Effector memory CD8-positive, alpha-beta T cell (primary cell): ENCODE data around the gene TFCP2.

Experiments used
- ATAC-seq: fragments of 150-1000 bp; cut with Tn5 transposase; replicated peaks from 2 replicates; pipeline ENCODE4 v1.10.0; 2021; ENCODE audit warnings: mild to moderate bottlenecking, moderate library complexity
- DNase-seq, 3 experiments: peaks; one replicate each; pipeline ENCODE4 v3.0.0; 2021
- H3K27ac Mint-ChIP-seq, 2 donors: one replicate each; pipeline ENCODE4 v1.8.0; 2022; ENCODE audit warnings: mild to moderate bottlenecking in 2 of 2, mixed read lengths in 2 of 2, moderate library complexity in 2 of 2
- H3K27me3 Mint-ChIP-seq, 2 donors: one replicate each; pipeline ENCODE4 v1.8.0; 2022; ENCODE audit warnings: mixed read lengths in 2 of 2
- H3K36me3 Mint-ChIP-seq: one replicate; pipeline ENCODE4 v1.8.0; 2022; ENCODE audit warnings: mild to moderate bottlenecking, moderate library complexity, mixed read lengths; ENCODE audit not compliant: insufficient read depth
- H3K4me1 Mint-ChIP-seq, 2 donors: one replicate each; pipeline ENCODE4 v1.8.0; 2022; ENCODE audit warnings: low read depth in 2 of 2, mixed read lengths in 2 of 2
- H3K4me3 Mint-ChIP-seq, 2 donors: one replicate each; pipeline ENCODE4 v1.8.0; 2022; ENCODE audit warnings: mild to moderate bottlenecking in 2 of 2, mixed read lengths in 2 of 2, moderate library complexity in 2 of 2
- H3K9me3 Mint-ChIP-seq, 2 donors: one replicate each; pipeline ENCODE4 v1.8.0; 2022; ENCODE audit warnings: mixed read lengths in 2 of 2

The TFCP2 gene

DNA sequence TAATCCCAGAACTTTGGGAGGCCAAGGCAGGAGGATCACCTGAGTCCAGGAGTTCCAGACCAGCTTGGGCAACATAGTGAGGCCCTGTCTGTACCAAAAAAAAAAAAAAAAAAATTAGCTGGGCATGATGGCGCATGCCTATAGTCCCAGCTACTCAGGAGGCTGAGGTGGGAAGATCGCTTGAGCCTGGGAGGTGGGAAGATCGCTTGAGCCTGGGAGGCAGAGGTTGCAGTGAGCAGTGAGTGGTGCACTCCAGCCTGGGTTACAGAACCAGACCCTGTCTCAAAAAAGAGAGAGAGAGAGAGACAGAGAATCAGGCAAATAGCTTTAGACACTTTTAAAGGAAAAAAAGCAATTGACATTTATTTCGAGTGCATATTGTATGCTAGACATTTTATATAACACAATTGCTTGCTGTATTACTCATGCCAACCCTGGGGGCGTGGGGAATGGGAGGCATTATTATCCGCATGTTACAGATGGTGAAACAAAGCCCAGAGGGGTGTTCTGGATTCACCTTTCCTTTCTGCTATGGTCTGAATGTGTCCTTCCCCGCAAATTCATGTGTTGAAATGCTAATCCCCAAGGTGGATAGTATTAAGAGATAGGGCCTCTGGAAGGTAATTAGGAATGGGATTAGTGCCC is 35.2 kb upstream of the TFCP2 start:
- H3K4me1 Mint-ChIP-seq, result no peaks in the 10 kb centered on the region
- H3K27me3 Mint-ChIP-seq, result no peaks in the 10 kb centered on the region
- DNase-seq, result no peak
- H3K4me3 Mint-ChIP-seq, result no peak overlapping the region
- H3K36me3 Mint-ChIP-seq, result peaks cover 4% of the 10 kb centered on the region
- H3K9me3 Mint-ChIP-seq, result no peaks in the 10 kb centered on the region
- ATAC-seq, result no peak
- H3K27ac Mint-ChIP-seq, result peak overlapping the region in 1 of 2 donors; percentile 49

DNA sequence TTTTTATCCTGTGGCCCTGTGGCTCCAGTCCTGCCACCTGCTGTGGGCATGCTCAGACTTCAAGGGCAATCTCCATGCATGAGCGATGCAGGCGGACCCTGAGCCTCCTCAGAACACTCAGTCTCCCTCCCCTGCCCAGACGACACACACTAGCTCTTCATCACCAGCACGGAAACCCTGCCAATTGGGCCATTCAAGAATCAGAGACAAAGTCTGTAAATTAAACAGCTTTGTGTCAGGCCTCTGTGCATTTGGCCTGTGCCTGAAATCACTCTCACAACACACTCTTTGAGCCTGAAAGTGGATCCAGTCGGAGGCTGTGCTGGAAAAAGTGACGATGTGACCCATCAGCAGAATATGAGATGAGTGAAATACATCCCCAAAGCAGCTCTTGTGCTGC is 32.4 kb upstream of the TFCP2 start:
- Mint-ChIP-seq H3K27ac (peak overlapping the region in 1 of 2 donors; percentile 69), H3K4me3 (no peak overlapping the region)

DNA sequence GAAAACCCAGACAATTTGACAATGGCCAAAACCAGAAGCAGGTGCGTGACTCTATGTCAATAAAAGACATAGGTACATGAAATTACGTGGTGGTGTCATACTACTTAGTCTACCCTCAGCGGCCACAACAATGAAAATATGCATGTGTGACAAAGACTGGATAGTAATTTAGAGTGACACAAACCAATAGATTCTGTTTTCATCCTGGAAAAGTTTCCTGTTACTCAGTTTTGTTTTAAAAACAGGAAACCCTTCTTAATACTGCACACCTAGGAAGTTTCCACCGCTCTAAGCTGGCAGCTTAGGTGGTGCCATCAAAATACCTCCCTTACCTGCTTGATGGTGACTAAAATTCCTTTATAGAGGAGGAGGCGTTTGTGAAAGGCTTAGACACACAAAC is 29.8 kb upstream of the TFCP2 start:
- no peak for DNase-seq
- Mint-ChIP-seq H3K4me1 (no peaks in the 10 kb centered on the region), H3K4me3 (no peak overlapping the region), H3K27ac (no peak overlapping the region), H3K36me3 (peaks cover 3% of the 10 kb centered on the region), H3K27me3 (no peaks in the 10 kb centered on the region), H3K9me3 (no peaks in the 10 kb centered on the region)
- no peak for ATAC-seq

More for the DNA sequence above, 32.4 kb upstream of the TFCP2 start:
- Mint-ChIP-seq H3K4me1 (no peaks in the 10 kb centered on the region), H3K9me3 (no peaks in the 10 kb centered on the region), H3K36me3 (peaks cover 6% of the 10 kb centered on the region), H3K27me3 (no peaks in the 10 kb centered on the region)
- ATAC-seq, result no peak
- no peak for DNase-seq

DNA sequence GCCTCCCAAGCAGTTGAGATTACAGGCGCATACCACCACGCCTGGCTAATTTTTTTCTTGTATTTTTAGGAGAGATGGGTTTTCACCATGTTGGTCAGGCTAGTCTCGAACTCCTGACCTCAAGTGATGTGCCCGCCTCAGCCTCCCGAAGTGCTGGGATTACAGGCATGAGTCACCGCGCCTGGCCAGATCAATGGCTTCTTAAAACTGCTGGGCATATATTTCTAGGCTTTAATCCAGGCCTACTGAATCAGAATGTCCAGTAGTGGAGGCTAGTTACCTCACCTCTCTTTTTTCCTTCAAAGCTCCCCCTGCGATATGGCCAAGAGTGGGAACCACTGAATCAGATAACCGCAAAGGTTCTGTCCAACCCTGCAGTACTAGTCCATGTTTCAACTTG is 27.9 kb upstream of the TFCP2 start:
- H3K4me3 Mint-ChIP-seq, result no peak overlapping the region
- H3K4me1 Mint-ChIP-seq, result no peaks in the 10 kb centered on the region
- no peaks in the 10 kb centered on the region for H3K27me3 Mint-ChIP-seq
- DNase-seq (no peak), ATAC-seq (no peak)
- H3K9me3 Mint-ChIP-seq, result no peaks in the 10 kb centered on the region
- H3K27ac Mint-ChIP-seq, result peak overlapping the region in 1 of 2 donors; percentile 50
- peaks cover 3% of the 10 kb centered on the region for H3K36me3 Mint-ChIP-seq

GRCh38 chr12:51200156-51200555 is 27.2 kb upstream of the TFCP2 start:
- DNase-seq (no peak), ATAC-seq (no peak)
- Mint-ChIP-seq H3K36me3 (peaks cover 3% of the 10 kb centered on the region), H3K4me3 (no peak overlapping the region), H3K4me1 (no peaks in the 10 kb centered on the region), H3K9me3 (no peaks in the 10 kb centered on the region), H3K27ac (peak overlapping the region in 1 of 2 donors; percentile 50), H3K27me3 (no peaks in the 10 kb centered on the region)

GRCh38 chr12:51199366-51199945 is 26.5 kb upstream of the TFCP2 start:
- H3K27ac Mint-ChIP-seq, result no peak overlapping the region
- H3K4me1 Mint-ChIP-seq, result no peaks in the 10 kb centered on the region
- ATAC-seq (no peak), DNase-seq (no peak)
- H3K9me3 Mint-ChIP-seq, result no peaks in the 10 kb centered on the region
- H3K27me3 Mint-ChIP-seq, result no peaks in the 10 kb centered on the region
- no peak overlapping the region for H3K4me3 Mint-ChIP-seq
- peaks cover 3% of the 10 kb centered on the region for H3K36me3 Mint-ChIP-seq

- ATAC-seq, result no peak
- Mint-ChIP-seq H3K27ac (no peak overlapping the region), H3K36me3 (peaks cover 3% of the 10 kb centered on the region)
Measured at GRCh38 chr12:51198568-51199365, 25.8 kb upstream of the TFCP2 start.

GRCh38 chr12:51197736-51198567 is 25.0 kb upstream of the TFCP2 start:
- no peak overlapping the region for H3K4me3 Mint-ChIP-seq
- no peaks in the 10 kb centered on the region for H3K9me3 Mint-ChIP-seq
- ATAC-seq (no peak), DNase-seq (no peak)
- H3K36me3 Mint-ChIP-seq, result peaks cover 3% of the 10 kb centered on the region
- peak overlapping the region in 1 of 2 donors; percentile 46 for H3K27ac Mint-ChIP-seq
- H3K27me3 Mint-ChIP-seq, result no peaks in the 10 kb centered on the region
- H3K4me1 Mint-ChIP-seq, result no peaks in the 10 kb centered on the region

More at GRCh38 chr12:51198568-51199365, 25.8 kb upstream of the TFCP2 start:
- Mint-ChIP-seq H3K9me3 (no peaks in the 10 kb centered on the region), H3K27me3 (no peaks in the 10 kb centered on the region), H3K4me1 (no peaks in the 10 kb centered on the region), H3K4me3 (no peak overlapping the region)
- no peak for DNase-seq

DNA sequence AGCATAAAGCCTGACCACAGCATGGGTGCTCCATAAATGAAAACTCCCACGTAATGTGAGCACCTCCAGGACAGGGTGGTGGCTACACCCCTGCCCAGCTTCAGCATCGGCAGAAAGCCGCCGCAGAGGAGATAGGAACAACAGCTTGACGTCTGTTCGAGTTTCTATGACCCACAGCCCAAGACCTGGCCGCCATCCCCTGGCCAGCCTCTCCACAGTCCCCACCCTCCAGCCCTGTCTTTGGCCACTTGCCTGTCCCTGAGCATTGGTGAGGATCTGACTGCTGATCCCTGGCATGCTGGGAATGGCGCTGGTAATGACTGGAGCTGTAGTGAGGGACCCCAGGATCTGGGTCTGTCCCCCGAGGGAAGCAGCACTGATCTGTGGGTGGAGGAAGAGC is 23.6 kb upstream of the TFCP2 start:
- Mint-ChIP-seq H3K4me1 (no peaks in the 10 kb centered on the region), H3K27me3 (no peaks in the 10 kb centered on the region), H3K9me3 (no peaks in the 10 kb centered on the region), H3K4me3 (no peak overlapping the region), H3K27ac (no peak overlapping the region), H3K36me3 (no peaks in the 10 kb centered on the region)
- no peak for ATAC-seq
- DNase-seq, result no peak

- no peaks in the 10 kb centered on the region for H3K4me1 Mint-ChIP-seq
Measured at GRCh38 chr12:51195841-51196240, 22.9 kb upstream of the TFCP2 start.

GRCh38 chr12:51192284-51192671 is 19.3 kb upstream of the TFCP2 start:
- Mint-ChIP-seq H3K4me1 (no peaks in the 10 kb centered on the region), H3K9me3 (no peaks in the 10 kb centered on the region), H3K27me3 (no peaks in the 10 kb centered on the region), H3K36me3 (peaks cover 9% of the 10 kb centered on the region), H3K4me3 (no peak overlapping the region), H3K27ac (peak overlapping the region in 1 of 2 donors; percentile 51)
- no peak for ATAC-seq
- no peak for DNase-seq

More at GRCh38 chr12:51195841-51196240, 22.9 kb upstream of the TFCP2 start:
- DNase-seq (no peak), ATAC-seq (no peak)
- Mint-ChIP-seq H3K4me3 (no peak overlapping the region), H3K27ac (no peak overlapping the region), H3K9me3 (no peaks in the 10 kb centered on the region), H3K27me3 (no peaks in the 10 kb centered on the region), H3K36me3 (no peaks in the 10 kb centered on the region)

- Mint-ChIP-seq H3K36me3 (peaks cover 9% of the 10 kb centered on the region), H3K9me3 (no peaks in the 10 kb centered on the region), H3K27ac (peak overlapping the region in 1 of 2 donors; percentile 51), H3K4me1 (no peaks in the 10 kb centered on the region), H3K4me3 (no peak overlapping the region), H3K27me3 (no peaks in the 10 kb centered on the region)
- ATAC-seq (no peak), DNase-seq (no peak)
Measured at GRCh38 chr12:51191516-51192283, 18.8 kb upstream of the TFCP2 start.

GRCh38 chr12:51190820-51191219 is 17.9 kb upstream of the TFCP2 start:
- Mint-ChIP-seq H3K36me3 (peaks cover 9% of the 10 kb centered on the region), H3K9me3 (no peaks in the 10 kb centered on the region), H3K4me1 (no peaks in the 10 kb centered on the region), H3K27me3 (no peaks in the 10 kb centered on the region), H3K4me3 (no peak overlapping the region), H3K27ac (no peak overlapping the region)
- ATAC-seq (no peak), DNase-seq (no peak)
